Anterior cingulate cortex (tissue), 58 donors: ENCODE measurements around the gene CDH19.

ENCODE experiments used
- DNase-seq, 58 donors: peaks; one replicate each; lab custom pipeline; 2025; lab: John Stamatoyannopoulos, UW

Gene CDH19, protein sequence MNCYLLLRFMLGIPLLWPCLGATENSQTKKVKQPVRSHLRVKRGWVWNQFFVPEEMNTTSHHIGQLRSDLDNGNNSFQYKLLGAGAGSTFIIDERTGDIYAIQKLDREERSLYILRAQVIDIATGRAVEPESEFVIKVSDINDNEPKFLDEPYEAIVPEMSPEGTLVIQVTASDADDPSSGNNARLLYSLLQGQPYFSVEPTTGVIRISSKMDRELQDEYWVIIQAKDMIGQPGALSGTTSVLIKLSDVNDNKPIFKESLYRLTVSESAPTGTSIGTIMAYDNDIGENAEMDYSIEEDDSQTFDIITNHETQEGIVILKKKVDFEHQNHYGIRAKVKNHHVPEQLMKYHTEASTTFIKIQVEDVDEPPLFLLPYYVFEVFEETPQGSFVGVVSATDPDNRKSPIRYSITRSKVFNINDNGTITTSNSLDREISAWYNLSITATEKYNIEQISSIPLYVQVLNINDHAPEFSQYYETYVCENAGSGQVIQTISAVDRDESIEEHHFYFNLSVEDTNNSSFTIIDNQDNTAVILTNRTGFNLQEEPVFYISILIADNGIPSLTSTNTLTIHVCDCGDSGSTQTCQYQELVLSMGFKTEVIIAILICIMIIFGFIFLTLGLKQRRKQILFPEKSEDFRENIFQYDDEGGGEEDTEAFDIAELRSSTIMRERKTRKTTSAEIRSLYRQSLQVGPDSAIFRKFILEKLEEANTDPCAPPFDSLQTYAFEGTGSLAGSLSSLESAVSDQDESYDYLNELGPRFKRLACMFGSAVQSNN

GRCh38 chr18:66603941-66604627, at the start of gene CDH19:
Gene CDH19, minus strand, starts transcription at chr18:66604090. Its CDS starts 31,886 bp downstream, at chr18:66572204.
- peak in 16 of 58 donors; percentile 1 to 80 (median 28) for DNase-seq

- no peak for DNase-seq
Observed at GRCh38 chr18:66647671-66648070, 43.8 kb upstream of the CDH19 start.

DNA sequence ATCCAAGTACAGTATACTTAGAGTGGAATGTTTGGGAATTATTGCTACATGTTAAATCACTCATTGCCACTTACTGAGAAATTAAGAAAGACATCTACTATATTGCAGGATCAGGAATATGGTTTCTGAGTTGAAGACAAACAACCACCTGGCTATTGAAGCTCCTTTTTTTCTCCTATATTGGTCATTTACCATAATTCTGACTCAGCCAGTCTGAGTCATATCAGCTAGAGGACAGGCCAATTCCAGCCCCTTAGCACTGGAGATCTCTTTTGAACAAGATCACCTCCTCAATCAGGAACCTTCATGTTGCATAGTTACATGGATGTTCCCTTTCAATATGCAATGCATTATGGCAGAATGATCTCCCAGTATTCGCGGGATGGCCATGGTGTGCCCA, 42.7 kb upstream of the CDH19 start:
- no peak for DNase-seq

DNA sequence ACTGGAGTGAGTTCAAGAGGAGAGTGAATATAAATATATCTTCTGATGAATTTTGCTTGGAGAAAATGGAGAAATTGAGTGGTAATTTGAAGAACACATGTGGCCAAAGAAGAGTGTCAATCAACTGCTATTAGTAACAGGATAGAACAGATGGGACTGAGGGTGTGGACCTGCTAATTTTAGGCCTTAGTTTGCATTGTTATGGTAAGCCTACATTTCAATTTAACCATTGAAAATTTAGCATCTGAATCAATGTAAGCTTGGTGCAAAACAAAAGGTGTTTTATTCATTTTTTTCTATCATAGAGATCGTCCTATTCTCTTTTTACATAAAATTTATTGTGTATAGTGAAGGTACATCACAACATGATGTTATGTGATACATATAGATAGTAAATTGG, 42.1 kb upstream of the CDH19 start:
- DNase-seq, result no peak

DNA sequence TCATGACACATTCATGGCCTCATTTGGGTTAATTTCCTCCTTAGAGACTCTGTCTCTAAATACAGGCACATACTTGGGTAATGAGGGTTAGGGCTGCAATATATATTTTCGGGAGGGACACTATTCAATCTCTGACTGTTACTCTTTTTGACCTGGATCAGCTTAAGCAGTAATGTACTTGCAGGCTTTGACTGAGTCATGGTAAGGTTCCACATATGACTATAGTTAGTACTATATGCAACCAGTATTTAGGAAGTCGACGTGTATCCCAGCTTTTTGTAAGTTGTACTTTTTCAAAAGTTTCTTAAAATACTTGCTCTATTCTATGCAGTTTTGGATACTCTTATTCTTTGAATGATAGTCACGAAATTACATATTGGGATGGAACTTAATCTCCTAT, 37.2 kb upstream of the CDH19 start:
- no peak for DNase-seq

- DNase-seq, result no peak
Observed at GRCh38 chr18:66640431-66640830, 36.5 kb upstream of the CDH19 start.

DNA sequence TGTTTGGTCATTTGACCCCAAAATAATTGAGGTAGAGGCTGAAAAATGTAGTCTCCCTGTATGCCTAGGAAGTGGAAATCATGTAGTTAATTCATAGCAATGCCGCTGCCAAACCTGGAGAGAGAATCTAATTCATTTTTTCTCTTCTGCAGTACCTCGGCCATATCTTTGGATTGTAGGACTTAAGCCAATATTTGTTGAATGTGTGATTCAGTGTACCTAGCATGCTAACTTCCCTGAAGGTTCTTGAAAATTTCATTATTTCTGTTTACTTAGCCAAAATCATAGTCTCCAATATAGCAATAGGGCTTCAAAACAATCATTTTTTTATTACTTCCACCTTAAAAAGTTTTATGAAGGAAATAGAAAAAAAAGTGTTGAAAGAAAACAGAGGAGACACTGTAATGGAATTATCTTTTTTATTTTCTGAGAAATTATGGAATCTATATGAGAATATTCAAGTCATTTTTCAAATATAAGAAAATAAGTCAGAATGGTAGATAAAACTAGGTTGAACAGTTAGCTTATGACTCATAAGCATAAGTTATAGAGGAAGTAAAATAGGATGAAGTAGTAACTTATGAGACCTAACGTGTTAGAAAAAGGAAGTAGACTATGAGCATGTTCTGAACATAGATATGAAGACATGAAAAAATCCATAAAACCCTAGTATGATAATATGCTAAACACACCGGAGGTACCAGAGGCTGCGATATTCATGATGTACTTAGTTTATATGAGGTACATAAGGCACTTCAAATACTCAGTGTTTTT, 35.2 kb upstream of the CDH19 start:
- DNase-seq, result no peak

- no peak for DNase-seq
Observed at GRCh38 chr18:66635342-66635741, 31.5 kb upstream of the CDH19 start.

DNA sequence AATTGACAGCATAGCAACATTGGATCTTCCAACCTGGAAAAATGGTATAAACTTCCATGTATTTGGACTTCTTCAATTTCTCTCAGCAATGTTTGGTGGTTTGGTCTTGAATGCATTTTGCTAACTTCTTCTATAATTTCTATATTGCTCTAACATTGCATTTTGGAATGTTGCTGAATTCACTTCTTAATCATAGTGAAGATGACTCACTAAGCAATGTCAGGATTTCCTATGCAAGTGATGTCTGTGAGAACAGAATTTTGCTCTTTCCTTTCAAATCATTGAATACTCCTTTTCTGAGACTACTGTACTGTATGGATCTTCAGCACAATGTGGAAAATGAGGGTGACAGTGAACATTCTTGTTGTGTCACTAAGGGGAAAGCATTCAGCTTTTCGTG, 28.9 kb upstream of the CDH19 start:
- no peak for DNase-seq

- DNase-seq, result no peak
Observed at GRCh38 chr18:66630831-66631230, 26.9 kb upstream of the CDH19 start.

DNA sequence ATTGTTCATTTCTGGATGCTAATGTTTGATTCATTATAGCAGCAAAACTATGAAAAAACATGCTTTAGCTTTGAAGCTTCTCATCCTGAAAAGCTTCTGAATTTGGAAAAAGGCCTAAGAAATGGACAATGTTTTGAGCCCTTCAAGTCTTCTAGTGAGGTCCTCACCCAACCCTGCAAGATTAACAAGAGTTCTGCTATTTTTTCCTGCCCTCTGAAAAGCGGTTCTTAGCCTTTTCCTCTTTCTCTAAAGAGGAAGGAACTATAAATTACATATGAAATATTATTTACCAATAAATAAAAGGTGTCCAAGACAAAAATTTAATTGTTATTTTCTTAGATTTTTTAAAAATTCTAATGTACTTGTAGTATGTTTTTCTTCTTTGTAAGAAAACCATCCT, 19.9 kb upstream of the CDH19 start:
- DNase-seq, result no peak

- DNase-seq, result no peak
Observed at GRCh38 chr18:66621816-66622576, 18.1 kb upstream of the CDH19 start.

GRCh38 chr18:66616523-66616983, 12.7 kb upstream of the CDH19 start:
- DNase-seq, result peak in 7 of 58 donors; percentile 5 to 20 (median 9)

GRCh38 chr18:66615176-66615575, 11.3 kb upstream of the CDH19 start:
- no peak for DNase-seq

DNA sequence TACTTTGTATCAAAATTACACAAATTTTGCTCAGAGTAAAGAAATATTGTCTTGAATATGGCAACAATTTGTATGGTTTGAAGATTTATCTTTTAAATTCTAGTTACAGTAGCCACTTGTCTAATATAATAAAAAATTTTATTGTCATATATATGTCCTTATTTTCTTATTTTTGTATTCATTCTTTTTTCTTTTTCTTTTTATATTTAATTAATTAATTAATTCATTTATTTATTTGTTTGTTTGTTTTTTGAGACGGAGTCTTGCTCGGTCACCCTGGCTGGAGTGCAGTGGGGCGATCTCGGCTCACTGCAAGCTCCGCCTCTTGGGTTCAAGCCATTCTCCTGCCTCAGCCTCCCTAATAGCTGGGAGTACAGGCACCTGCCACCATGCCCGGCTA, 3.7 kb upstream of the CDH19 start:
- no peak for DNase-seq

DNA sequence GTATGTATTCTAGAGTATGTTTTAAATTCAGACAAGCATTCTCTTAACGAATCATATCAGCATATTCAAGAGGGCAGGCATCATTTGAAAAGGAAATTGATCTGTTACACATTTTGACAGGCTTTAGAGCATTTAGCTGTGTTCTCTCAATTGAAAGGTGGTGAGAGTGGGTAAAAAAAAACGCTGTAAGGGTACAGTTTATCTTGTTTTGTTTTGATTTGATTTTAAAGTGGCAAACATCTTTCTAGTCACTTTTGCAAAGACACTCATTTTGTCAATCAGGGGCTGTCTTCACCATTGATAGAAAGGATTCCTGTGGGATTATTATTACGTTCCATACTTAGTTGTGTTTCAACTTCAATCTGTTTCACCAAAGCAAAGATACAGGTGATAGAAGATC, 2.2 kb downstream of the CDH19 start:
- DNase-seq, result no peak

DNA sequence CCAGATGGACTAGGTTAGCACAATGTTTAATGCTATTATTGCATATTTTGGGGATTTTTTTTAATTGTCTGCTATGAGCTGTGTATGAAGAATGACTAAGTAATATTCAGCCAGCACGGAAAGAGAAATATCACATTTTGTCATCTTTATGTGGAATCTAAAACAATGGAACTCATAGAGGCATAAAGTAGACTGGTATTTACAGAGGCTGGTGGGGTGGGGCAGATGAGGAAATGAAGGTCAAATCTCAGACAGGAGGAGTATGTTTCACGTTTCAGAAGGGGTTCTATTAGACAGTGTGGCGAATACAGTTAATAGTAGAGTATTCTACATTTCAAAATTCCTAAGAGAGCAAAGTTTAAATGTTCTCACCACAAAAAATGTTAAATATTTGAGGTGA, 4.7 kb downstream of the CDH19 start:
- no peak for DNase-seq

GRCh38 chr18:66587430-66587829, 16.5 kb downstream of the CDH19 start:
- DNase-seq, result no peak

GRCh38 chr18:66582211-66582610, 21.7 kb downstream of the CDH19 start:
- DNase-seq, result no peak

- DNase-seq, result peak in 1 of 58 donors; percentile 10
Observed at GRCh38 chr18:66575263-66575662, 28.6 kb downstream of the CDH19 start.
